Measurements from ENCODE around the gene PAPPA2.

GRCh38 chr1:176878750-176879536 lies 416.0 kb downstream of the PAPPA2 start:
- TF ChIP-seq, protein P1, sequence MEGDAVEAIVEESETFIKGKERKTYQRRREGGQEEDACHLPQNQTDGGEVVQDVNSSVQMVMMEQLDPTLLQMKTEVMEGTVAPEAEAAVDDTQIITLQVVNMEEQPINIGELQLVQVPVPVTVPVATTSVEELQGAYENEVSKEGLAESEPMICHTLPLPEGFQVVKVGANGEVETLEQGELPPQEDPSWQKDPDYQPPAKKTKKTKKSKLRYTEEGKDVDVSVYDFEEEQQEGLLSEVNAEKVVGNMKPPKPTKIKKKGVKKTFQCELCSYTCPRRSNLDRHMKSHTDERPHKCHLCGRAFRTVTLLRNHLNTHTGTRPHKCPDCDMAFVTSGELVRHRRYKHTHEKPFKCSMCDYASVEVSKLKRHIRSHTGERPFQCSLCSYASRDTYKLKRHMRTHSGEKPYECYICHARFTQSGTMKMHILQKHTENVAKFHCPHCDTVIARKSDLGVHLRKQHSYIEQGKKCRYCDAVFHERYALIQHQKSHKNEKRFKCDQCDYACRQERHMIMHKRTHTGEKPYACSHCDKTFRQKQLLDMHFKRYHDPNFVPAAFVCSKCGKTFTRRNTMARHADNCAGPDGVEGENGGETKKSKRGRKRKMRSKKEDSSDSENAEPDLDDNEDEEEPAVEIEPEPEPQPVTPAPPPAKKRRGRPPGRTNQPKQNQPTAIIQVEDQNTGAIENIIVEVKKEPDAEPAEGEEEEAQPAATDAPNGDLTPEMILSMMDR (IDR thresholded peaks at IDR 0.05), result peak in 2 of 12 donors; percentile 17 to 28
- TF ChIP-seq POLR2A (IDR thresholded peaks at IDR 0.05), result no peak
